GM23338 (cell line): ENCODE data around the gene SPATA18. TPM values are rescaled to one million over a fixed set of nuclear protein-coding genes. Genes with fewer than 3 reads are reported as not detected.

Experiments used
- ATAC-seq: fragments of 200-7000 bp; cut with Tn5 transposase; 3 replicates; pipeline ENCODE4 v1.9.1; 2020
- DNase-seq: peaks from one replicate; pipeline ENCODE4 v3.0.0-alpha.2; 2015; ENCODE audit warnings: low spot score
- H2AFZ ChIP-seq: fragments of 200-600 bp; sonication (generic); 2 replicates; pipeline ENCODE4 v1.8.0; 2016; ENCODE audit warnings: antibody characterized with exemption, mild to moderate bottlenecking, moderate library complexity
- H3F3A ChIP-seq: fragments of 200-600 bp; sonication (generic); replicated peaks from 2 replicates; pipeline ENCODE4 v1.8.0; 2017; ENCODE audit warnings: antibody characterized with exemption, mixed run types, low read depth
- H3K27ac ChIP-seq: fragments of 200-600 bp; sonication (generic); 2 replicates; pipeline ENCODE4 v1.6.1; 2016; ENCODE audit warnings: low read depth
- H3K27me3 ChIP-seq: fragments of 200-600 bp; sonication (generic); 2 replicates; pipeline ENCODE4 v1.8.0; 2016; ENCODE audit warnings: mild to moderate bottlenecking, mixed run types, moderate library complexity; ENCODE audit not compliant: insufficient read depth
- H3K36me3 ChIP-seq: fragments of 200-600 bp; sonication (generic); 2 replicates; pipeline ENCODE4 v1.8.0; 2016; ENCODE audit warnings: mild to moderate bottlenecking; ENCODE audit not compliant: insufficient read depth
- H3K4me1 ChIP-seq: fragments of 200-600 bp; sonication (generic); 2 replicates; pipeline ENCODE4 v1.8.0; 2016; ENCODE audit warnings: mild to moderate bottlenecking, moderate library complexity; ENCODE audit not compliant: insufficient read depth
- H3K4me2 ChIP-seq: fragments of 200-600 bp; sonication (generic); 2 replicates; pipeline ENCODE4 v1.7.1; 2017; ENCODE audit warnings: mixed run types
- H3K4me3 ChIP-seq: fragments of 200-600 bp; sonication (generic); 2 replicates; pipeline ENCODE4 v1.6.1; 2016; ENCODE audit warnings: mixed run types
- H3K79me2 ChIP-seq: fragments of 200-600 bp; sonication (generic); replicated peaks from 2 replicates; pipeline ENCODE4 v1.8.0; 2017; ENCODE audit warnings: mild to moderate bottlenecking; ENCODE audit not compliant: insufficient read depth
- H3K9me2 ChIP-seq: fragments of 200-600 bp; sonication (generic); 2 replicates; pipeline ENCODE4 v1.8.0; 2017; ENCODE audit not compliant: insufficient read depth
- H4K20me1 ChIP-seq: fragments of 200-600 bp; sonication (generic); replicated peaks from 2 replicates; pipeline ENCODE4 v1.8.0; 2017; ENCODE audit warnings: mild to moderate bottlenecking; ENCODE audit not compliant: insufficient read depth
- H3K27ac Mint-ChIP-seq: 2 replicates; pipeline ENCODE4 v1.8.0; 2020; ENCODE audit warnings: inconsistent platforms, mild to moderate bottlenecking, moderate library complexity, mixed read lengths
- H3K27me3 Mint-ChIP-seq: 3 replicates; pipeline ENCODE4 v1.8.0; 2022; ENCODE audit warnings: low read depth, mild to moderate bottlenecking, moderate library complexity, mixed read lengths, inconsistent platforms; ENCODE audit not compliant: insufficient read depth, poor library complexity
- H3K36me3 Mint-ChIP-seq: 3 replicates; pipeline ENCODE4 v1.8.0; 2021; ENCODE audit warnings: low read depth, mild to moderate bottlenecking, inconsistent platforms, moderate library complexity, mixed read lengths
- H3K4me1 Mint-ChIP-seq: 3 replicates; pipeline ENCODE4 v1.8.0; 2020; ENCODE audit warnings: mild to moderate bottlenecking, inconsistent platforms, mixed read lengths
- H3K4me3 Mint-ChIP-seq: 3 replicates; pipeline ENCODE4 v1.8.0; 2021; ENCODE audit warnings: moderate library complexity, mild to moderate bottlenecking, inconsistent platforms, mixed read lengths
- H3K9me3 Mint-ChIP-seq: 3 replicates; pipeline ENCODE4 v1.8.0; 2020; ENCODE audit warnings: moderate library complexity, mild to moderate bottlenecking, inconsistent platforms, mixed read lengths
- CREB1 ChIP-seq: fragments of 250-450 bp; sonication (Bioruptor Pico); IDR thresholded peaks from 2 replicates; pipeline ENCODE4 v1.5.0; 2020; ENCODE audit warnings: low read depth, mild to moderate bottlenecking, moderate library complexity
- CTCF ChIP-seq, 2 experiments: fragments of 200-600 bp in 1 of 2; sonication (generic) in 1 of 2; conservative IDR thresholded peaks; 2 replicates each; pipeline versions ENCODE4 v1.5.1 to v1.6.1; 2016 to 2017; ENCODE audit warnings: antibody characterized with exemption in 2 of 2, low read depth in 2 of 2, mild to moderate bottlenecking in 2 of 2, moderate library complexity in 1 of 2
- ETS1 ChIP-seq: IDR thresholded peaks from 2 replicates; pipeline ENCODE4 v1.6.1; 2016; ENCODE audit warnings: antibody characterized with exemption
- EZH2 ChIP-seq: fragments of 200-600 bp; sonication (generic); IDR thresholded peaks from one replicate; pipeline ENCODE4 v1.8.0; 2017; ENCODE audit warnings: antibody characterized with exemption, mild to moderate bottlenecking, low read depth; ENCODE audit not compliant: unreplicated experiment
- EZH2phosphoT487 ChIP-seq: fragments of 200-600 bp; sonication (generic); IDR thresholded peaks from one replicate; pipeline ENCODE4 v1.8.1; 2018; ENCODE audit warnings: antibody characterized with exemption; ENCODE audit not compliant: unreplicated experiment
- JUNB ChIP-seq: IDR thresholded peaks from one replicate; pipeline ENCODE4 v1.6.1; 2016; ENCODE audit warnings: antibody characterized with exemption; ENCODE audit not compliant: unreplicated experiment
- NANOG ChIP-seq: IDR thresholded peaks from 2 replicates; pipeline ENCODE4 v1.6.1; 2016; ENCODE audit warnings: antibody characterized with exemption, borderline replicate concordance
- POLR2AphosphoS5 ChIP-seq: IDR thresholded peaks from 2 replicates; pipeline ENCODE4 v1.6.1; 2016; ENCODE audit warnings: antibody characterized with exemption, low read depth
- REST ChIP-seq: IDR thresholded peaks from one replicate; pipeline ENCODE4 v1.6.1; 2018; ENCODE audit warnings: antibody characterized with exemption; ENCODE audit not compliant: unreplicated experiment
- STAT1 ChIP-seq: IDR thresholded peaks from one replicate; pipeline ENCODE4 v1.6.1; 2016; ENCODE audit warnings: antibody characterized with exemption; ENCODE audit not compliant: unreplicated experiment
- ZNF114 ChIP-seq: fragments of 250-450 bp; sonication (Bioruptor Pico); IDR thresholded peaks from 2 replicates; pipeline ENCODE4 v1.5.0; 2020; ENCODE audit warnings: mild to moderate bottlenecking, moderate library complexity
- ZNF331 ChIP-seq: fragments of 250-450 bp; sonication (Bioruptor Pico); IDR thresholded peaks from 2 replicates; pipeline ENCODE4 v1.5.0; 2020; ENCODE audit warnings: low read depth, mild to moderate bottlenecking, moderate library complexity
- polyA plus RNA-seq: library from polyadenylated mRNA; unstranded; fragments of >200 nt; fragmentation: Nextera tagmentation; extraction: Ambion mirVana; gene quantifications from 2 replicates; pipeline ENCODE4 v1.2.1, GENCODE V29; 2016
- total RNA-seq: library from RNA; depleted of rRNA; stranded (reverse); fragments of >200 nt; shearing (Covaris generic); gene quantifications from 2 replicates; pipeline ENCODE4 v1.2.3, GENCODE V29; 2014

SPATA18 gene
- total and polyA plus RNA-seq, 2 experiments from 2014 or later = 1.5 to 2.5 TPM

- TF ChIP-seq REST (no peak), CREB1 (CRISPR knock-in tag) (no peak), ETS1 (no peak), ZNF331 (CRISPR knock-in tag) (no peak), STAT1 (no peak), POLR2AphosphoS5 (no peak), CTCF (conservative IDR thresholded peaks at IDR 0.05; ENCODE audit: low read depth in 2 of 2) (no peak), JUNB (no peak), EZH2 (no peak), NANOG (no peak), EZH2phosphoT487 (no peak), ZNF114 (CRISPR knock-in tag) (no peak)
- 0 out of 3 replicates have a peak, but pooled peaks cover 4% of the 10 kb centered on the region for H3K4me1 Mint-ChIP-seq
- DNase-seq = no peak
These were observed 43.5 kb downstream of the SPATA18 start for GRCh38 chr4:52094376-52095145.

More at GRCh38 chr4:52094376-52095145, 43.5 kb downstream of the SPATA18 start:
- no peaks in the 10 kb centered on the region for H3K27me3 ChIP-seq
- Mint-ChIP-seq H3K9me3 (no peaks in the 10 kb centered on the region), H3K27ac (no peak overlapping the region), H3K4me3 (no peak overlapping the region), H3K27me3 (peaks cover 1% of the 10 kb centered on the region), H3K36me3 (no peaks in the 10 kb centered on the region)
- H3K4me1 ChIP-seq = no peaks in the 10 kb centered on the region
- H3K9me2 ChIP-seq = no peaks in the 10 kb centered on the region
- no peak for ATAC-seq
- no peak overlapping the region for H3K27ac ChIP-seq
- H3K4me3 ChIP-seq = no peak overlapping the region
- no peaks in the 10 kb centered on the region for H3F3A ChIP-seq
- H3K79me2 ChIP-seq = no peaks in the 10 kb centered on the region
- H2AFZ ChIP-seq = no peak overlapping the region
- no peak overlapping the region for H3K4me2 ChIP-seq
- H4K20me1 ChIP-seq = no peaks in the 10 kb centered on the region
- H3K36me3 ChIP-seq = no peaks in the 10 kb centered on the region
